ENCODE measurements around the gene KCTD16.

KCTD16 gene

DNA sequence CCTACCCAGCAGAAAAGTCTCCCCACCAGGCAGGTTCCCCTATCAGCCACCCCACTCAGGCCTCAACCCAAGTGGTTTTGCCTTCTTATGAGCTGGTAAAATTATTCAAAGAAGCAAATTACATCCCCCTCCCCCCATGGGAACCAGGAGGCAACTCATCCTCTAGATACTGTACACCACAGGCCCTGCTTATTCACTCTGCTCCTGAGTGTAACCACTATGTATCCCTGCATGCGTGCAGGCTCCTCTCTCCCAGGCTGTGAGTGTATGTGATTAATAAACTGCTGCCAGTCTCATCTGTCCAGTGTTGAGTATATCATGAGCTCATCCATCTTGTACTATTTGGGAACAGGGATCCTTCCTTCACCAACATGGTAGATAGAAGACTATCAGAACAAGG lies 8.6 kb downstream of the KCTD16 start:
- Histone ChIP-seq H3K36me3 (ENCODE audit: control insufficient read depth, insufficient read depth, low read length) (no peaks in the 10 kb centered on the region), H3K4me3 (replicated peaks; ENCODE audit: low read depth, low read length) (no peak overlapping the region), H3K27me3 (replicated peaks; ENCODE audit: control insufficient read depth, insufficient read depth, low read length) (no peaks in the 10 kb centered on the region)
- TF ChIP-seq, protein P1, sequence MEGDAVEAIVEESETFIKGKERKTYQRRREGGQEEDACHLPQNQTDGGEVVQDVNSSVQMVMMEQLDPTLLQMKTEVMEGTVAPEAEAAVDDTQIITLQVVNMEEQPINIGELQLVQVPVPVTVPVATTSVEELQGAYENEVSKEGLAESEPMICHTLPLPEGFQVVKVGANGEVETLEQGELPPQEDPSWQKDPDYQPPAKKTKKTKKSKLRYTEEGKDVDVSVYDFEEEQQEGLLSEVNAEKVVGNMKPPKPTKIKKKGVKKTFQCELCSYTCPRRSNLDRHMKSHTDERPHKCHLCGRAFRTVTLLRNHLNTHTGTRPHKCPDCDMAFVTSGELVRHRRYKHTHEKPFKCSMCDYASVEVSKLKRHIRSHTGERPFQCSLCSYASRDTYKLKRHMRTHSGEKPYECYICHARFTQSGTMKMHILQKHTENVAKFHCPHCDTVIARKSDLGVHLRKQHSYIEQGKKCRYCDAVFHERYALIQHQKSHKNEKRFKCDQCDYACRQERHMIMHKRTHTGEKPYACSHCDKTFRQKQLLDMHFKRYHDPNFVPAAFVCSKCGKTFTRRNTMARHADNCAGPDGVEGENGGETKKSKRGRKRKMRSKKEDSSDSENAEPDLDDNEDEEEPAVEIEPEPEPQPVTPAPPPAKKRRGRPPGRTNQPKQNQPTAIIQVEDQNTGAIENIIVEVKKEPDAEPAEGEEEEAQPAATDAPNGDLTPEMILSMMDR (IDR thresholded peaks at IDR 0.05; ENCODE audit: insufficient read depth, low read length, poor library complexity, severe bottlenecking), result no peak
- DNase-seq (ENCODE audit: extremely low read depth, insufficient read length), result no peak

DNA sequence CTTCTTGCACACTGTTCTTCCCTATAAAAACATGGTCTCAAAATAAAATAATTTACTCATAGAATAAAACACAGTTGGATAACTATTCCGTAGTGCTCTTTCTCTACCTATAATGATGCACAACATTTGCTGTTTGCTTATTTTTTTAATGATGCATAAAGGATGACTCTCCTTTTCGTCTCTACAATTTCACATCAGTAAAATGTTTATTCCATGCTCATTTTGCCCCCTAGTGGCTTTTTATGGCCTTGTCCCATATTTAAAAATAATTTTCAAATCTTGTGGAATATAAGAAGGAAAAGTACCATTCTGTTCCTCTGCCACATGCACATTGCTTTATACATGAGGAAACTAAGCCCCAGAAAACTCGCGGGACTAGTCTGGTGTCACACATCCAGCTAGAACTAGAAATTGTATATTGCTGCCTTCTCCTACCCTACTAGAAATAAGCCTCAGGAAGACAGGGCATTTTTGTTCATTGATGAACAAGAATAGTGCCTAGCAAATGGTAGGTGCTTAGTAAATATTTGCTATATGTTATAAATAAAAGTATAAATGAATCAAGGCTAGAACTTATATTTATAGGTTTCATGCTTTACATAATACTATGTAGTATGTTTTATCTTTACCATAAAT lies 12.7 kb downstream of the KCTD16 start:
- TF ChIP-seq, protein P1 (IDR thresholded peaks at IDR 0.05; ENCODE audit: insufficient read depth, low read length, poor library complexity, severe bottlenecking), result peak; percentile 58
- DNase-seq (ENCODE audit: extremely low read depth, insufficient read length), result no peak
- Histone ChIP-seq H3K27me3 (replicated peaks; ENCODE audit: control insufficient read depth, insufficient read depth, low read length) (no peaks in the 10 kb centered on the region), H3K4me3 (replicated peaks; ENCODE audit: low read depth, low read length) (no peak overlapping the region), H3K36me3 (ENCODE audit: control insufficient read depth, insufficient read depth, low read length) (no peaks in the 10 kb centered on the region)

DNA sequence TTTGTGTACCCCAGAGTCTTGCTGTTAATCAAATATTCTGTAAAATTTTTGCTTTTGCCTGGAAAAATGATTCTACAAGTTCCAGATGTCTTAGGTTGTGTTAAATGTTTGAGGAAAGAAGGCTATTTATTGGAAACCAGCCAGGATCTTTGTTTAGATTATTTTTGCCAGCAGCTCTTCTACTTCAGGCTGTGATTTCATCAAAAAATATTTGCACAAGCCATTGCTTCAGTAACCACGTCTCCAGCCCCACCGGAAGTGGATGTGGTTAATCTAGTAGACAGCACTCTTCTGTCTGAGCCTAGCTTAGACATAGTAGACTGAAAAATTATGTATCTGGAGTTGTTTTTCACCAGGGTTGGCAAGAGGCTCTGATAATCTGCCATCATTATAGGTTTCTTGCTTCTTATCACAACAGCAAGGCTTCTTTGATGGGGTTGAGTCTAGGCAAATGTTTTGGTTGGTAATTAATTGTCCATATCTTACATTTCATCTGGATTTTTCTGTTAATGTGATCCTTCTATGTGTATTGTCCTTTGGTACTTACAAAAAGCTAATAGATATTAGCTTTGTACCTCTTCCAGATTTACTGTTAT lies 17.1 kb downstream of the KCTD16 start:
- no peaks in the 10 kb centered on the region for H3K27me3 ChIP-seq (replicated peaks; ENCODE audit: control insufficient read depth, insufficient read depth, low read length)
- no peak overlapping the region for H3K4me3 ChIP-seq (replicated peaks; ENCODE audit: low read depth, low read length)
- H3K36me3 ChIP-seq (ENCODE audit: control insufficient read depth, insufficient read depth, low read length), result no peaks in the 10 kb centered on the region
- TF ChIP-seq, protein P1 (IDR thresholded peaks at IDR 0.05; ENCODE audit: insufficient read depth, low read length, poor library complexity, severe bottlenecking), result no peak
- DNase-seq (ENCODE audit: extremely low read depth, insufficient read length), result peak; percentile 36

DNA sequence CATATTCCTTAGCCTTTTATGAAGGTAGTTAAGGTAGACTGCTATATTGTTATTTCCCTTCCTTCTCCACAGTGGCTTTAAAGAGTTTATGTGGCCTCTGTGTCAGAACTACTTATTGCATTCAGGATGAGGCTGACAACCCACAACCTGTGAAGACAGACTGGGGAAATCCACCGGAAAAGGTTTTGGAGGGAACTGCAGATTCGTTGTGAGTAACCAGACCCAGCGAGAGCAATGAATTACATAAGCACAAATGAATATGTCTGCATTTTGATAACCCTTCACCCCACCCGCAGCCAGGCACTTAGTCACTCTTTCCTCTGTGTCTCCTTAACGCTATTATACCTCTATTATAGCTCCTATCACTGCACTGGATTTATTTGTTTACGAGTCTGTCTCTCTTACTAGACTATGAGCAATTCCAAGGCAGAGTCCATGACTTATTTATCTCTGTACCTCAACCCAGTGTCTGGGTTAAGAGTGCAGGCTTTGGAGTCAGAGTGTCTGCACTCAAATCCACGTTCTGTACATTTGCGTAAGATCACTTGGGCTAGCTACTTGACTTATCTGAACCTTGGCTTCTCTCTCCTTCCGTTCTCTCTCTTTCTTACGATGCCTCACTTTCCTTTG lies 19.2 kb downstream of the KCTD16 start:
- Histone ChIP-seq H3K36me3 (ENCODE audit: control insufficient read depth, insufficient read depth, low read length) (no peaks in the 10 kb centered on the region), H3K27me3 (replicated peaks; ENCODE audit: control insufficient read depth, insufficient read depth, low read length) (no peaks in the 10 kb centered on the region), H3K4me3 (replicated peaks; ENCODE audit: low read depth, low read length) (no peak overlapping the region; the same call in 1 of the 2 replicates)
- no peak for DNase-seq (ENCODE audit: extremely low read depth, insufficient read length)
- TF ChIP-seq, protein P1 (IDR thresholded peaks at IDR 0.05; ENCODE audit: insufficient read depth, low read length, poor library complexity, severe bottlenecking), result no peak

DNA sequence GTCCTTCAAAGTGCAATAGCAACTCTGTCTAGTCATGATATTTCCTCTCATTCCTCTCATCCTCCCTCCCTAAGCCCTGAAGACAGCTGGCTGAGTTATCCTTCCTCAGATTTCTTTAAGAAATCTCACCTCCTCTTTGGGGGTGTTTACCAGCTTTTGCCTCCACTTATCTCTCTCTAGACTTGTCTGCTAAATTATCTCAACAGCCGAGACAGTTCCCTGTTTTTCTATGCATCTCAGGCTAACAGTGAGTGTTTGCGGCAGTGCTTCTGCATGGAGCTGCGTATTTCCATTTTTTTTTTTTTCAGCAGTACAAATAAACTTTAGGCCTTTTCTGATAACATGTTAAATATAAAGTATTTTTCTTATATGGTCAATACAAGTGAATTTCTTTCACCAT lies 20.9 kb downstream of the KCTD16 start:
- no peak overlapping the region; the same call in 1 of the 2 replicates for H3K4me3 ChIP-seq (replicated peaks; ENCODE audit: low read depth, low read length)
- DNase-seq (ENCODE audit: extremely low read depth, insufficient read length), result no peak
- TF ChIP-seq, protein P1 (IDR thresholded peaks at IDR 0.05; ENCODE audit: insufficient read depth, low read length, poor library complexity, severe bottlenecking), result no peak
- H3K36me3 ChIP-seq (ENCODE audit: control insufficient read depth, insufficient read depth, low read length), result no peaks in the 10 kb centered on the region
- no peaks in the 10 kb centered on the region for H3K27me3 ChIP-seq (replicated peaks; ENCODE audit: control insufficient read depth, insufficient read depth, low read length)
